ENCODE results near the gene RHBDF2. TPM values are rescaled to one million over a fixed set of nuclear protein-coding genes. Genes with fewer than 3 reads are reported as not detected.
A peak's percentile ranks its signal among the peaks of the same experiment; 100 is the strongest.

The RHBDF2 gene
- total RNA-seq, 1 donor from 2014 or later = 11.7 TPM

DNA sequence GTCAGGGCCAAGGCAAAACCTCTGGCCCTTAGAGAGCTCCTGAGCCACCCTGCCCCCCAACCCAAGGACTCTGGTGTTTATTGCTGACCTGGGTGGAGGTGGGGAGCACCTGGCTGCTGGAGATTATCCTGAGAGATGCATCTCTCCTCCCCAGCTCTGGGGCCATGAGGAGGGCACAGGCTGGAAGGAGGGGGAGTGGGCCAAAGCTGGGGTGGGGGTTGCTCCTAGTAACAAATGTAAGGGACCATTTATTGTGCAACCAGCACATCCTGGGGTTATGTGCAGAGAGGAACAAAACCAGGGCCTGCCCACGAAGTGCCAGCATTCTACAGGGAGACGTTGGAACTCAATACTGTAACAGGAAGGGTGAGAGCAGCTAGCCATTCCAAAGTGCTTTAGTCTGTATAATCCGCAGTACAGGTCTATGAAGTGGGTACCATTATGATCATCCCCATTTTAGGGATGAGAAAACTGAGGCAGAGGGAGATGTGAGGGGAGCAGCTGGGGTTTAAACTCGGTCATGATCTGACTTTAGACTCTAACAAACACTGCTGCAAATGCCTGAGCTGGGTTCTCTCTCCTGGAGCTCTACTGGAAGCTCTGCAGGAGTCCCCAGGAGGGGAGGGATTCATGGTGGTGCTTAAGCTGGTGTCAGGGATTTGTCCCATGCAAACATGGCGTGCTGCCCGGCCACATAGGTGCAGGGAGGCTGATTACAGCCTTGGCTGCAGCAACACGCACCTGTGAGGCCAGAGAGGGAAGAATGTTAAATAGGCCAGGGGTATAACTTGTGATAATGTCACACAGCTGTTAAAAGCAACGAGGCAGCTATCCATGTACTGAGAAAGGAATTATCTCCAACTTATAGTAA is 1.4 kb upstream of the RHBDF2 start:
- no peak for DNase-seq (ENCODE audit: low read depth in 2 of 2)

DNA sequence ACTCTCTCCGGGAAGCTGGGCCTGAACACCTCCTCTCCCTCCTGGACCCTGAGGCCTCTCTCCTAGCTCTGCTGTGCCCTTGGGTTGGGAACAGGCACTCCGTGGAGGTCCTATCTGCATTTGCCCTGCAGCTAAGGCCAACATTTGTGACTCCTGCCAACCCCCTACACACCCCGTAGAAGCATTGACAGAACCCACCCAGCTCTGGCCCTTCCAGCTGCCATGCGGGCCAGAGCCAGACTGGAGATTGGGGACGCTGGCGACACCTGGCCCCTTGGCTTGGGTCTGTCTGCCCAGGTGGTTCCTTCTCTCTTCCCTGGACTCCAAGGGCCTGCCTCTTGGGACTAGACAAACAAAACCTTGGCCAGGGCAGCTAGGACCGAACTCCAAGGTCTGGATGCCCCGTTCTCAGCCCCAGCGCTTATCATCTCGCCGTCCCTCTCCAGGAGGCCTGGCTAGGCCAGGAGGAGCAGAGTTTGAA is 644 bp upstream of the RHBDF2 start:
- no peak for DNase-seq (ENCODE audit: low read depth in 2 of 2)

DNA sequence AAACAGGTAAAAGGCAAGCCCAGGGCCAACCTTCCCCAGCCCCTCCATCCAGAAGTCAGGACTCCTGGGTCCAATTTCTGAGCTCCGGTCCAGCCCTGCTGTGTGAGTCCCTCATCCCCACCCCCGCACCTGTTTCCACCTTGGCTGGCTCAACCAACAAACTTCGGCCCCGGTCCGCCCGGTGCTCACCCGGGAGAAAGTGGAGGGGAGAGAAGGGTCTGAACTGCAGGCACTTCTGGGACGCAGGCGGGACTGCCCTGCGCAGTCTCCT is 541 bp downstream of the RHBDF2 start:
- no peak for DNase-seq (ENCODE audit: low read depth in 2 of 2)

DNA sequence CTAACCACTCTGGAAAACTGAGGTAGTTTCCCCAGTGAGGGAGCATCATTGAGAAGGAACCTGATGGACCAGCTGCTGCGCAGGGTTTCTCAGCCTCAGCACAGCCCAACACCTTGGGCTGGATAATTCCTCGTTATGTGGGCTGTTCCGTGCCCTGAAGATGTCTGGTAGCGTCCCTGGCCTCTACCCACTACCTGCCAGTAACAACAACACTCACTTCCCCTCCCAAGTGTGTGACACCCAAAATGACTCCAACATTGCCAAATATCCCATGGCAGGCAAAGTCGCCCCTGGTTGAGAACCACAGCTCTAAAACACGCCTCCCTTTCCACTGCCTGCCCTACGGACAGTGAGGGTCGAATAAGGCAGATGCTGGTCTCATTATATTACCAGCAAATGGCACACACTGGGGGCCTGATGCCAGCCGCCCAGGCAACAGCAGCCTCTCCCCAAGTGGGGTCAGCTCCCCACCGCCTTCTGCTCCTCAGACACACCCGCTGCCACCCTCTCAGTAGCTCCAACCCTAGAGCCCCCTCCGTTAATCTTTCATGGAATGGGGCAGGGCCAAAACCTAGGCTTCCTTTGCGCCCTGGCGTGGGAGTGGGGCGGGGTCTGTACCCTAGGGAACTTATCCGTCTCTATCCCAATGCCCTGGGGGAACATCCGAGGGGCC is 1.0 kb downstream of the RHBDF2 start:
- DNase-seq (ENCODE audit: low read depth in 2 of 2) = peak in 1 of 2 donors; percentile 28

DNA sequence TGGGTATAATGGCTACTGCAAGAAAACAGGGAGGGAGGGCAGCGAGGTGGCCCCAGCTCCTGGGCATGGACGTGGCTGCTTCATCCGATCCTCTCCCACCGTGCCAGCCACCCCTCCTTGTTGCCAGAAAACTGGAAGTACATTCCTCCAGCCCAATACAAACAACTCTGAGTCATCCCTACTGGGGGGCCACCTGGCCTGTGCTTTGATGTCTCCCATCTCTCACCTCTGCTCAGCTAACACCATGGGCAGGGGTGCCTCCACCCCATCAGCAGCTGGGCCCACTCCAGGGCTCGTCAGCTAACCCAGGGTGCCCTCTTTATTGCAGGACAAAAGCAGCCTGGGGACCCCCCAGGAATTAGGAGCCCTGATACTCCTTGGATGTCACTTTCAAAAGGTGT is 2.0 kb downstream of the RHBDF2 start:
- peak in 1 of 2 donors; percentile 55 for DNase-seq (ENCODE audit: low read depth in 2 of 2)

DNA sequence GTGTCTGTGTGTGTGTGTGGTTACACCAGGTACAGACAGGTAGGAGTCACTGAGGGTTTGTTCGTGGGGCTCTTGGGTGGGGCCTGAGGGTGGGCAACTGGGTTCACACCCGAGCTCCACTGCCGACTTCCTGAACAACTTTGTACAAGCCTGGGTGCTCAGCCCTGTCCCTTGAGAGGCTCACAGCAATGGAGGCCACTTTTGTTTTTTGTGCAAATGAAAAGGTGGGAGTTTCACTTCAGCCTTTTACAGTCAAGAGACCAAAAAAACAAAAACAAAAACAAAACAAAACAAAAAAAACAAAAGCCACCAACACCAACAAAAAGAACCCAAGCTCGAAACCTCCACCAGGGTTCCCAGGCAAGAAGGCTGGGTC is 2.4 kb downstream of the RHBDF2 start:
- no peak for DNase-seq (ENCODE audit: low read depth in 2 of 2)

DNA sequence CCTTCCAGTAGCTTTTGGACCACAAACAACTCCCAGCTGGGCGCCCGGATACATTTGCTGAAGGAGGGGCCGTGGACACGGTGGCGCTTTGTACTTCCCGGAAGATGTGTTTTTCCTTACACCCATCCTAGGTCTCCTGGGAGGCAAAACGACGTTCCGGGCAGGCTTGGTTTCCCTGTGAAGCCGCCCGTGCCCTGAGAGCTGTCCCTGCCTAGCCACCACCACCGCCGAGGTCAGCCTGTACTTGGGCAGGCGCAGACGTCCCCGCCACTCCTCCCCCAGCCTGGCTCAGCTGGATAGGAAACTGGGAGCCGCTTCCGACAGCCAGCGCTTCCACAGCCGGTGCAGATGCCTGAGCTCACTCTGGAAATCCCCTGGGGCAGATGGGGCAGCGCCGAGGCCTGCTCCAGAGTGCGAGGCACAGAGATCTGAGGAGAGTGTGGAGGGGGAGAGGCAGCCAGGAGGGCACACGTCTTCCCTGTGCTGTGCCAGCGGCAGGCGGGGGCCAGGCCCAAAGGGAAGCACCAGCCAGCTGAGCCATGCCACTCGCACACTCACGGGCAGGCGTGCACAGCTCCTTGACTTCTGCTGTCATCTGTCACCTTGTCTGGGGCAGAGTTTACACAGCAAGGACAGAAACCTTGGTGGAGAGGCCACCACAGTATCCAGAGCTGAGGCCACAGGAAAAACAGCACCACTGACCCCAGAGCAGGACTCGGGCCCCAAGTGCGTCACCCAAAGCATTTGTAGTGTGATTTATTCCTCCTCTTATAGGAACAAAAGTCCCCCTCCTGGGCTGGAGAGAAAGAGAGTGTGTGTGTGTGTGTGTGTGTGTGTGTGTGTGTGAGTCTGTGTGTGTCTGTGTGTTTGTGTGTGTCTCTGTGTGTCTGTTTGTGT is 3.0 kb downstream of the RHBDF2 start:
- DNase-seq (ENCODE audit: low read depth in 2 of 2) = peak; percentile 80 to 94

DNA sequence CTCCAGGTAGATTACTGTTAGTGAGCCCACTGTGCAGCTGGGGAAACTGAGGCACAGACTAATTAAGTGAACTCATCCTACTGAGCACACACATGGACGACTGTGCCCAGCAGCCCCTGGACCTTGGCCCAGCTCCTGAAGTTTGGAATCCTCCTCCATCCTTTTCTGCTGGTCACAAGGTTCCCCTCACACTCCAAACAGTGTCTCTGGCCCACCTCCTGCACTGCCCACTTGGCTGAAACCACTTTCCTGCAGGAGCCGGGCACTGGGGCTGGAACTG is 3.6 kb downstream of the RHBDF2 start:
- no peak for DNase-seq (ENCODE audit: low read depth in 2 of 2)

DNA sequence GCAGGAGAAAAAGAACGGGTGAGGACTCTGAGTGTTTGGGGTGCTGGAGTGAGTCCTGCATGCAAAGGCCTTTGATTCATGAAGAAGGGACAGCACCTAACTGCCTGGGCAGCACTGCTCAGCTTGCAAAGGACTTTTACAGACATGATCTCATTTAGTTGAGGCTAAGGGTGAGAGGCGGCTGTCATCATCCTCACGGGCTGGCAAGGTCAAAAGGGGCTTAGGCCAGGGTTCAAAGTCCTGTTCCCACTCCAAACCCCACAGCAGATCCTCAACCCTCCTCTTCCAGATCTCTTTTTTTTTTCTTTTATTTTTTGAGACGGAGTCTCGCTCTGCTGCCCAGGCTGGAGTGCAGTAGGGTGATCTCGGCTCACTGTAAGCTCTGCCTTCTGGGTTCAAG is 4.8 kb downstream of the RHBDF2 start:
- DNase-seq (ENCODE audit: low read depth in 2 of 2) = no peak

DNA sequence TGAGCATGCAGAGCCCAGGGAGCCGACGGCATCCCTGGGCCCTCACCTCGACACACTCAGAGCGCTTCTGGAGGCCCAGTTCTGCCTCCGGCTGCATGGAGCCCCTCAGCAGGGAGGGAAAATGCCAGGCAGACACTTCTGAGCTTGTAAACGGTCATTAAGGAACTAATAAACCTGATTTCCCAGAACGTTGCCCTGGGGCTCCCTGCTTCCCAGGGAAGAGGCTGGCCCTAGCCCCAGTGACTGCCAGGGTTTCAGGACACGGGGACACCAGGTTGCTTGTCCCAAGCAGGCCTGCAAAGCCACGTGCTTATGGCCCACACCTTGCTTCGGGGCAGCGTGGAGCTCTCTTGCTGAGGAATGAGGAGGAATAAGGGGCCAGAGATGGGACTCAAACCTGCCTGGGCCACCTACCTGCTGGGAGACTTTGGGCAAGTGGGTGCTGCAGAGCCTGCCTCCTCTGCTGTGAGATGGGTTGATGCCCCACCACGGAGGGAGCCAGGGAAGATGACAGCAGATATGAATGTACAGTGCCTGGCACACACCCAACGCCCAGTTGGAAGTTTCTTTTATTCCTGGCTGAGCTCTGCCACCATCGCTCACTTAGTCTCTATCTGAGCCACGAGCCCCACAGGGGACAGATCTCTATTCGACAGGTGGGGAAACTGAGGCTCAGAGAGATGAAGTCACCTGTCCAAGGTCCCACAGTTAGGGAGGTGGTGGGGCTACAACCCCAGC is 5.4 kb downstream of the RHBDF2 start:
- no peak for DNase-seq (ENCODE audit: low read depth in 2 of 2)

DNA sequence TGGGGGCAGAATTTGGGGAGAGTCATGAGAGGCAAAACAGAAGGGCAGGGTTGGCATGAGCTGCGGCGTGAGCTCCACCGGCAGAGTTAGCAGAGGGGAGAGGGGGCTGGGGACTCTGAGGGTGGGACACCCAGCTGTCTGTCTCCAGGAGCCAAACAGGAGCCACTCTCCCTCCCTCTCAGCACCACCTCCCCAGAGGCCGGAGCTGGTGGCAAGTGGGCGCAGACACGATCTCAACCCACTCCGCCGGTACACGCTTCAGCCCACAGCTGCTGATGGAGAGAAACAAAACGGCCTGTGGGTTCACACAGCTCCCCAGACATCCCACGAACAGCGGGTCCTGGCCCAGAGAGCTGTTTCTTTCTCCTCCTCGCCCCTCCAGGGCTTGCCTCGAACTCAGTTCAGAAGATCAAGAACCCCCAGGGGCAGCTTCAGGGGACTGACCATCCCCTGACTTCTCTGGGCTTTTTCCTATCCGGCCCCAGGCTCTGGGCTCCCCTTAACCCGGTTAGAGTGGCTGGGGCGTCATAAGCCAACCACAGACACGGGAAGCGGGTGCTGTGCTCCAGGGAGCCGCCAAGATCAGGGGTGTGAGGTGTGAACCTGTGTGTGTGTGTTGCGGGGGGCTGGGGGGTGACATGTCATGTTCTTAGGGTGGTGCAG is 7.6 kb downstream of the RHBDF2 start:
- no peak for DNase-seq (ENCODE audit: low read depth in 2 of 2)

DNA sequence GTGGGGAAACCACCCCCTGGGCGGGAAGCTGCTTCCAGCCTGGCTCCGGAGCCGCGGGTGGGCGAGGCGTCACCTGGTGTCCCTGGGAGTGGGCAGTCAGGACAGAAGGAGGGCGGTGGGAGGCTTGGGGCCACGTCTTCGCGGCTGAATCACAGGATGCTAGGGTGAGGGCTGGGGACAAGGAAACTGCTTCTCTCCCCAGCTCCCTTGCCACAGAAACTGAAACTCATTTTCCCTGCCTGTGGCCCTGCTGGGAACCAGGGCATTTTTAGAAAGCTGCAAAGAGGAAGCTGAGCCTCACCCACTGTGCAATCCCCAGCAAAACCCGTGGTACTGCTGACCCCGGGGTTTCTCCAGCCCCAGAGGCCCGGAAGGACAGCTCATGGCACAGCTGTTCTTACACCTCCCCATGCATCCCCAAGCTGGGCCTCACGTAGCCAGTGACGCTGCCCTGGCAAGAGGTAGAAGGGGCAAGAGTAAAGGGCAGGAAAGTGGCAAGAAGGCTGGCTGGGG is 8.2 kb downstream of the RHBDF2 start:
- DNase-seq (ENCODE audit: low read depth in 2 of 2) = peak; percentile 63 to 78

DNA sequence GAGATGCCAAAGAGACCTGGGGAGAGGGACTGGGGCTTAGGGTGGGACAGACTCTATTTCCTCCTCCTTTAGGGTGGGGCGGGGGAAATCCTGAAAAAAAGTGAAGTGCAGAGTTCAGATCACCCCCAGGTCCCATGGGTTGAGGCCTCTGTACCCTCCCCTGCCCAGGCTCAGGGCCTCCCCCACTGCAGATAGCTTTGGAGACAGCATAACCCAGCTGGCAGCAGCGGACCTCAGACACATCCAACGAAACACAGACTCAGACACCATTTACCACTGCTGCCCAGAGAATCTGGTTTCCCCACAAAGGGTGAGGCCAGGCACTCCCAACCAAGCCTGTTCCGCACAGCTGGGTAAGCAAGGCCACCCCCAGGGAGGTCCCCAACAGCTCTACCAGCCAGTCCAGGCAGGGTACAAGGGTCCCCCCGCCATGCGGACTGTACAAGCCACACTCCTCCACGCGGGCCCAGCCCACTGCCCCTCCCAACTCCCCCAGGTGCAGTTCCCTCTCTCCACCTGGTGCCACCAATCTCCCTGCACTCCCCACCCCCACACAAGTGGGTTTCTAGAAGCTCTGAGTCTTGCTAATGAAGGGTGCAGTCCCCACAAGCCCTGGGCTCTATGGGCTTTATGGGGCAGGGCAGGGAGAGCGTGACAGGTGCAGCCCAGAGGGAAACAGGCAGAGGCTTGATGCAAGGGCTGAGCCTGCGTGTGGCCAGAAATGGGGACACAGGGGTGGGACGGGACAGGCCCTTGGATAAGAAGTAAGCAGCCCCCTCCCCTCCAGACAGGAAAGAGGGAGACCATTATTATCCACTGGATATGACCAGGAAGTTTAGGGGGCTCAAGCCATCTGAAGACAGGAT is 8.9 kb downstream of the RHBDF2 start:
- DNase-seq (ENCODE audit: low read depth in 2 of 2) = no peak

DNA sequence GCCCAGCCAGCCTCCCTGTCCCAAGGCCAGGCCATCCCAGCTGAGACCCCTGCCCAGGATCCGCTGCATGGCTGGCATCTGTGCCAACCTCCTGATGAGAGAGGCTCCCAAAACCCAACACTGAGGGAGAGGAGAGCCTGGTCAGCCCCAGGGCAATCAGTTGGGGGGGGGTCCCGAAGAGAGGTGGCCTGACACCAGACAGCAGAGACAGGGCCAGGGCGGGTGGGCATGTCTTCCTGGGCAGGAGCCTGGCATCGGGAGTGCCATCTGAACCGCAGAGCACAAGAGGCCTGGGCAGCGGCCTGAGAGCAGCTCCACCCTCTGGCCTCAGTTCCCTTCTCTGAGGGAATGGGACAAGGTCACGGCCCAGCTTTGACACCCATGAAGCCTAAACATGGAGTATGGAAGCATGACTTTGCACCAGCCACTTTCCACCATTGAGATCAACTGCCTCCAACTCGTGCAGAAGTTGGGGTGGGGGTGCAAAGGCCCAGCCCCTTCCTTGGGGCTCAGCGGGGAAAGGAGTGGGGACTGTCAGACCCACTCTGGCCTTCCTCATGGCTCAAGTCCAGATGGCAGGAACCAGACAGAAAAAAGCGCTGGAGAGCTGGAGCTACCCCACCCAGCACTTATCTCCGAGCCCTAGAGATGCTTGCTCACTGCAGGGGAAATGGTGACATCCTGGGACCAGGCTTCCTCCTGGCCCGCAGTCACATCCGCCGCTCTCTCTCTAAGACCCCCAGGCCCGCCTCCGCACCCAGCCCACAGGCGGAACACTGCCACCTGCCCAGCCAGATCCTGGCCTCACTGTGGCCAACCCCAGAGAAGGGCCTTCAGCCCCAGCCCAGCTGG is 9.7 kb downstream of the RHBDF2 start:
- no peak for DNase-seq (ENCODE audit: low read depth in 2 of 2)

DNA sequence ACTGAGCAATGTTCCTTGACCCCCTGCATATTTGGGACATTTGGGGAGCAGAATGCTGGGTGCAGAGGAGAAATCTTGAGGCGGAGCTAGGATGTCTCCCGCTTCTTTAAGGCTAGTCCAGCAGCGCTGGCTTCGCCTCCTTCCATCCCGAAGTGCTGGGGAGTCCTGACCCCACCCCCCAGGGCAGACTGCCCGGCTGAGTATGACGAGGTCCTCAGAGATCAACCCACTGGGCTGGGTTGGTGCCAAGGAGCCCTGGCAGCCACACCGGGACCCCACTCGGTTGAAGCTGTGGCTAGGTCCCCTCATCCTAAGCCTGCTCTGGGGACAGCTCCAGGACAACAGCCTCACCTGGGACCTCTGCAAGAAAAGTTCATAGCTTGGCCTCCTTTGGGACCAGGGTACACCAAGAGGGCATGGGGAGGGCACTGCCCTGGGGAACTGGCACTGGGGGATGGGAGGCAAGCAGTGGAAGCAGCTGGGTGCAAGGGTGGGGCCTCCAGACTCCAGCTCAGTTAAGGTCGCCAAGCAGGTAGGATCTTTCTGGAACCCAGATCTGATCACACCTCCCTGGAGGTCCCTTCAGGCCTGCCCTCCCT is 11.0 kb downstream of the RHBDF2 start:
- DNase-seq (ENCODE audit: low read depth in 2 of 2) = no peak

DNA sequence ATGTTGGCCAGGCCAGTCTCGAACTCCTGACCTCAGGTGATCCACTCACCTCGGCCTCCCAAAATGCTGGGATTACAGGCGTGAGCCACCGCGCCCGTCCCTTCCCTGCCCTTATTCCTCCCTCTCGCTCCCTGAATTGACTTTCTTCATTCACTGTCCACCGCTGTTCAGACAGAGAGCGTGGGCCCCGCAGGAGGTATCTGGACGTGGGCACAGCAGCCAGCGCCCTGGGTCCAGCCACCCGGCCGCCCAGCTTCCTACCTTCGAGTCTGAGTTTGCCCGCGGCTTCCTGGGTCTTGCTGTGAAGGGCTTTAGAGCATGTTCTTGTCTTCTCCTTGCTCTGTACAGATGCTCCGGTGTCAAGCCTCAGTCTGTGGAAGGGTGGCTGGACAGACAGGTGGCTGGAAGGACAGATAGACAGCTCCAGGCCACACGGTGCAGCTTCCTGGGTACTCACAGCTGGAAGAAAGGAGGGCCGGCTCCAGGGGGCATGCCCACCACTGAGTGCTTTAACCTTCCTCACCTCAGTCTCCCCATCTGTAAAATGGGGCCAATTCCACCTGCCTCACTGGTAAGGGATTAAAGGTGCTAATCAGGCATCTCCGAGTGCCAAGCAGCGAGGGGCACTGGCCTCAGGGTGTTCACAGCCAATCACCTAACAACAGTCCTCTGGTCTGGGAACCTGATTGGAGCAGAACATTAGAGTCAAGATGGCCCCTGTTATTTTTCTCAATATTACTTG is 13.6 kb downstream of the RHBDF2 start:
- DNase-seq (ENCODE audit: low read depth in 2 of 2) = no peak

DNA sequence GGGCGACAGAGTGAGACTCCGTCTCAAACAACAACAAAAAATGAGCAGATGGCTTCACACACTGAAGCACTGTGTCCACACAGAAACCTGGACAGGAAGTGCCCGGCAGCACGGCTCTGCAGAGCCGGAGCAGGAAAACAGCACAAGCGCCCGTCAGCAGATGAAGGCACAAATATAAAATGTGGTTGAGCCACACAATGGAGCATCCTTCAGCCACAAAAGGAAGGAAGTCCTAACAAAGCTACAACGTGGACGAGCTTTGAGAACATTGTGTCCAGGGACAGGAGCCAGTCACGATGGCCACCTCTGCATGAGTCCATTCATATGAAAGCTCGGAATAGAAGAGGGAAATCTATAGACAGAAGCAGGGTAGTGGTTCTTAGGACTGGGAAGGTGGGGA is 15.7 kb downstream of the RHBDF2 start:
- peak; percentile 68 to 76 for DNase-seq (ENCODE audit: low read depth in 2 of 2)

DNA sequence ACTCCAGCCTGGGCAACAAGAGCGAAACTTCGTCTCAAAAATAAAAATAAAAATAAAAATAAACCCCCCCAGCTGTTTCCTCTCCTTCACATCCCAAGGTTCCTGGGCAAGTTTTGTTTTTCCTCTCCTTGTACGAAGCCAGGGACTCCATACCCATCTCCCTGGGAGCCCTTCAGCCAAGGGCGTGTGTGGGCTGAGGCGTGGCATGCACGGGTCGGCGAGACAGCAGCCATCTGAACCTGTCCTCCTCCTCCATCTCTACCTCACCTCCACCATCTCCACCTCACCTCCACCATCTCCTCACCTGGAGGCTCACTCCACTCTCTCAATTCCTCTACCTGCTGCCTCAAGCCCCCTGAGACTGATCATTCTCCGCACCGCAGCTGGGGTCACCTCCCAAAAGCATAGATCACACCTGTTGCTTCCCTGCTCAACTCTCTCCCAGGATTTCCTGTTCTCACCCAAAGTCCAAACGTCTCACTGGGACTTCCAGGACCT is 16.9 kb downstream of the RHBDF2 start:
- no peak for DNase-seq (ENCODE audit: low read depth in 2 of 2)
